Panc1 (cell line): ENCODE results near the gene CMIP. TPM values are rescaled to one million over a fixed set of nuclear protein-coding genes. Genes with fewer than 3 reads are reported as not detected.

Experiments
- ATAC-seq: fragments of 200-7000 bp; cut with Tn5 transposase; 2 replicates; pipeline ENCODE4 v1.9.1; 2020; ENCODE audit warnings: mild to moderate bottlenecking, moderate library complexity
- BruUV-seq: library from RNA; stranded (reverse); fragments of 400-500 nt; replicated peaks from 2 replicates; lab custom pipeline; 2021; lab: Mats Ljungman, UMichigan
- CTCF ChIA-PET: fragments of 300-600 bp; sonication (Branson Sonifier 250); formaldehyde crosslinking; loops from one replicate; lab custom pipeline; 2022; ENCODE audit warnings: antibody characterized with exemption; lab: Charles Lee
- POLR2A ChIA-PET: fragments of 300-600 bp; sonication (Branson Sonifier 250); formaldehyde crosslinking; loops from one replicate; lab custom pipeline; 2022; ENCODE audit warnings: antibody characterized with exemption; lab: Charles Lee
- DNase-seq: peaks from one replicate; pipeline ENCODE4 v3.0.0-alpha.2; 2010; ENCODE audit warnings: low read depth, low spot score
- H3K27ac ChIP-seq: 2 replicates; pipeline ENCODE4 v1.5.1; 2011; ENCODE audit warnings: mild to moderate bottlenecking, low read length, inconsistent platforms
- H3K27me3 ChIP-seq: fragments of 200-500 bp; sonication (Bioruptor generic); 2 replicates; pipeline ENCODE4 v1.6.0; 2014; ENCODE audit warnings: low read length, inconsistent platforms; ENCODE audit not compliant: control insufficient read depth, insufficient read depth
- H3K36me3 ChIP-seq: fragments of 200-500 bp; sonication (Bioruptor generic); 2 replicates; pipeline ENCODE4 v1.5.1; 2014; ENCODE audit warnings: inconsistent platforms, mild to moderate bottlenecking, low read length, moderate library complexity; ENCODE audit not compliant: control insufficient read depth, insufficient read depth
- H3K4me1 ChIP-seq: 2 replicates; pipeline ENCODE4 v1.5.1; 2011; ENCODE audit warnings: inconsistent platforms, mild to moderate bottlenecking, low read length, moderate library complexity; ENCODE audit not compliant: control insufficient read depth, insufficient read depth
- H3K4me3 ChIP-seq, 2 experiments: 2 replicates each; pipeline ENCODE4 v1.5.1; 2011 to 2012; ENCODE audit warnings: low read depth in 2 of 2, low read length in 2 of 2, mild to moderate bottlenecking in 2 of 2, inconsistent platforms in 1 of 2, moderate library complexity in 1 of 2
- H3K9me3 ChIP-seq: fragments of 200-500 bp; sonication (Bioruptor generic); 2 replicates; pipeline ENCODE4 v1.5.1; 2014; ENCODE audit warnings: low read depth, mild to moderate bottlenecking, inconsistent platforms, low read length, moderate library complexity; ENCODE audit not compliant: control insufficient read depth, insufficient read depth
- CTCF ChIP-seq: fragments of 450-650 bp; IDR thresholded peaks from 2 replicates; pipeline ENCODE4 v1.5.1; 2017; ENCODE audit warnings: mild to moderate bottlenecking
- POLR2AphosphoS5 ChIP-seq: IDR thresholded peaks from 2 replicates; pipeline ENCODE4 v1.6.1; 2012; ENCODE audit warnings: mild to moderate bottlenecking, low read depth, low read length, moderate library complexity
- REST ChIP-seq, 2 experiments: IDR thresholded peaks; 2 replicates each; pipeline ENCODE4 v1.6.1; 2011 to 2012; ENCODE audit warnings: low read depth in 2 of 2, control low read depth in 1 of 2, low read length in 1 of 2, mild to moderate bottlenecking in 1 of 2, moderate library complexity in 1 of 2; ENCODE audit not compliant: insufficient read depth in 1 of 2
- SIN3A ChIP-seq: IDR thresholded peaks from 2 replicates; pipeline ENCODE4 v1.6.1; 2012; ENCODE audit warnings: low read depth, mild to moderate bottlenecking, low read length, moderate library complexity, borderline replicate concordance; ENCODE audit not compliant: insufficient read depth
- TCF7L2 ChIP-seq: IDR thresholded peaks from 2 replicates; pipeline ENCODE4 v1.6.1; 2011; ENCODE audit warnings: mild to moderate bottlenecking, low read depth, low read length, inconsistent platforms
- in situ Hi-C: cut with HindIII; loops from 2 replicates; pipeline ENCODE4 v1.10.0; 2016; ENCODE audit warnings: low sequenced_read_pairs, low pct_unique_long_range_greater_than_20kb
- intact Hi-C: fragments of 100-400 bp; cut with micrococcal nuclease; formaldehyde crosslinking; loops from one replicate; pipeline ENCODE4 v1.10.0; 2022; ENCODE audit not compliant: unreplicated experiment
- total RNA-seq: library from RNA; stranded (reverse); gene quantifications from one replicate; pipeline ENCODE4 v1.2.1, GENCODE V29; 2021; ENCODE audit not compliant: unreplicated experiment

Gene CMIP
- total RNA-seq, 1 experiment from 2014 or later, result 49.7 TPM

DNA sequence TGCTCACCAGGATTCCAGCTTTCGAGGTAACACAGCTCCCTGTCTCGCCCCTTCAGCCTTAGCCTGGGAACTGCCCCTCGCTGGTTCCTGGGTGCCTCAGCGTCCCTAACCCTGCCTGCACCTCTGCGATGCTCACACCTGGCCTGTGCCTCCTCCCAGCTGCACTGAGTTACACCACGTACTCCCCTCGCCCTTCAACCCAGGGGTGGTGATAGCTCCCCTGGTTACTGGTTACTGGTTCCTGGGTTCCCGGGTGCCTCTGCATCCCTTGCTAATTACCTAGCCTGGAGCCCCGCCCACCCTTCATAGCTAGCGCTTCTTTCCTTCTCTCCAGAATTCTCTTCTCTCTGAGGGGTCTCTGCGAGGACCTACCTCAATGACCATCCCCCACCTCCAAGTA lies 269.2 kb downstream of the CMIP start:
- CTCF ChIA-PET, result interaction anchor here (0.7 to 1.2 kb wide), 2 partner anchors 91 to 417 kb away, joined by 3 to 6 read pairs; no protein-coding TSS in a partner anchor
- no peak overlapping the region for H3K4me3 ChIP-seq

DNA sequence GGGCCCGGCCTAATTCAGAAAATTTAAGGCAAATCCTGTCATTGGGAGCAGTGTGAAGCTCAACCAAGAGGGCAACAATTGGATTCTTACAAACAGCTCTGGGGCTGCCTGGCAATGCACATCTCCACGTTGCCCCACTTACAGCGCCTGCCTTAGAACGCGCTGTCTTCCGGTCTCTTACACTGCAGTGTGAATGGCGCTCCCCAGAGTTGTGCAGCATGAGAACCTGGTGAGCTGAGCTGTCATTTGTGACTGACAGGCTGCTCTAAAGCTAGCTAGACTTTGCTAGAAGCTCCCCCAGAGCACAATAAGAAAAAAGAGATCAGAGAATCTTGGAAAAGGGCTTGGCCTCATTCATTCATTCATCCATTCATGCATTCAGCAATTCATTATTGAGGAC lies 270.0 kb downstream of the CMIP start:
- in situ Hi-C loops, result no loop called here
- Histone ChIP-seq H3K4me3 (no peak overlapping the region), H3K27me3 (no peaks in the 10 kb centered on the region), H3K27ac (no peak overlapping the region), H3K36me3 (no peaks in the 10 kb centered on the region), H3K9me3 (no peaks in the 10 kb centered on the region), H3K4me1 (peaks cover 8% of the 10 kb centered on the region; the same call in 1 of the 2 replicates)
- DNase-seq, result no peak
- ChIA-PET CTCF (interaction anchor here (1.2 kb wide), 1 partner anchor 92 kb away, joined by 3 read pairs; no protein-coding TSS in a partner anchor), POLR2A (no interaction called here)
- no TSS peak for BruUV-seq
- TF ChIP-seq CTCF (no peak), TCF7L2 (no peak), REST (IDR thresholded peaks at IDR 0.05; ENCODE audit: insufficient read depth in 1 of 2, low read depth in 2 of 2, low read length in 1 of 2) (no peak), SIN3A (no peak), POLR2AphosphoS5 (no peak)
- intact Hi-C loops, result no loop called here
- ATAC-seq, result no peak

More for the DNA sequence above, 269.2 kb downstream of the CMIP start:
- Histone ChIP-seq H3K36me3 (no peaks in the 10 kb centered on the region), H3K4me1 (peaks cover 8% of the 10 kb centered on the region; the same call in 1 of the 2 replicates), H3K27ac (no peak overlapping the region), H3K9me3 (no peaks in the 10 kb centered on the region), H3K27me3 (no peaks in the 10 kb centered on the region)
- TF ChIP-seq REST (IDR thresholded peaks at IDR 0.05; ENCODE audit: insufficient read depth in 1 of 2, low read depth in 2 of 2, low read length in 1 of 2) (no peak), SIN3A (no peak), CTCF (no peak), POLR2AphosphoS5 (no peak), TCF7L2 (no peak)
- POLR2A ChIA-PET, result interaction anchor here (0.7 kb wide), 1 partner anchor 267 kb away, joined by 9 read pairs; no protein-coding TSS in a partner anchor
- DNase-seq (no peak), ATAC-seq (no peak)
- in situ Hi-C loops, result no loop called here
- intact Hi-C loops, result no loop called here
- no TSS peak for BruUV-seq
